BLaER1 treated with 17β-estradiol and CSF1 and Interleukin-3, amounts not matched to agents 10 nM and 100 nM (cell line): ENCODE data around the gene DNAJC5.

ENCODE experiments used
- H3K27ac ChIP-seq, 11 experiments: shearing (Covaris generic); formaldehyde crosslinking; 2 replicates each; pipeline ENCODE4 v1.8.1; 2022
- H3K27me3 ChIP-seq, 11 experiments: shearing (Covaris generic); formaldehyde crosslinking; 2 replicates each; pipeline ENCODE4 v1.8.1; 2022
- H3K36me3 ChIP-seq, 11 experiments: shearing (Covaris generic); formaldehyde crosslinking; 2 replicates each; pipeline ENCODE4 v1.8.1; 2022
- H3K4me1 ChIP-seq, 10 experiments: shearing (Covaris generic); formaldehyde crosslinking; 2 replicates each; pipeline ENCODE4 v1.8.1; 2022
- H3K4me2 ChIP-seq, 11 experiments: shearing (Covaris generic); formaldehyde crosslinking; 2 replicates each; pipeline ENCODE4 v1.8.1; 2022
- H3K4me3 ChIP-seq, 10 experiments: shearing (Covaris generic); formaldehyde crosslinking; 2 replicates each; pipeline ENCODE4 v1.8.1; 2022
- H3K9ac ChIP-seq, 11 experiments: shearing (Covaris generic); formaldehyde crosslinking; 2 replicates each; pipeline ENCODE4 v1.8.1; 2022
- H3K9me3 ChIP-seq, 11 experiments: shearing (Covaris generic); formaldehyde crosslinking; replicated peaks in 1 of 11; 2 replicates each; pipeline ENCODE4 v1.8.1; 2022
- H4K20me1 ChIP-seq, 11 experiments: shearing (Covaris generic); formaldehyde crosslinking; 2 replicates each; pipeline ENCODE4 v1.8.1; 2022
- Cebpa-rat ChIP-seq, 11 experiments: shearing (Covaris generic); IDR thresholded peaks; 2 replicates each; pipeline ENCODE4 v1.8.1; 2022

The DNAJC5 gene

GRCh38 chr20:63945031-63945658, 50.2 kb downstream of the DNAJC5 start:
- TF ChIP-seq Cebpa-rat (IDR thresholded peaks at IDR 0.05), result no peak
- Histone ChIP-seq H3K36me3 (peaks cover 48 to 60% (median 55%) of the 10 kb centered on the region in 11 experiments), H3K9me3 (no peaks in the 10 kb centered on the region), H3K27me3 (no peaks in the 10 kb centered on the region), H4K20me1 (peaks cover 93 to 96% (median 95%) of the 10 kb centered on the region in 11 experiments), H3K9ac (peak overlapping the region in 2 of 11 experiments; percentile 18 to 44; a peak in 2 of 22 replicates), H3K4me3 (no peak overlapping the region), H3K4me1 (peaks cover 62 to 71% (median 66%) of the 10 kb centered on the region in 10 experiments), H3K4me2 (no peak overlapping the region), H3K27ac (no peak overlapping the region)

- Histone ChIP-seq H3K27ac (no peak overlapping the region), H3K9me3 (no peaks in the 10 kb centered on the region), H4K20me1 (peaks cover 93 to 96% (median 95%) of the 10 kb centered on the region in 11 experiments), H3K4me1 (peaks cover 62 to 71% (median 66%) of the 10 kb centered on the region in 10 experiments), H3K4me2 (no peak overlapping the region; a peak in 1 of 22 replicates), H3K4me3 (no peak overlapping the region), H3K27me3 (no peaks in the 10 kb centered on the region), H3K36me3 (peaks cover 37 to 54% (median 44%) of the 10 kb centered on the region in 11 experiments), H3K9ac (no peak overlapping the region)
- no peak for TF ChIP-seq Cebpa-rat (IDR thresholded peaks at IDR 0.05)
These were observed 51.3 kb downstream of the DNAJC5 start for GRCh38 chr20:63945921-63946920.

GRCh38 chr20:63946986-63947637, 52.2 kb downstream of the DNAJC5 start:
- TF ChIP-seq Cebpa-rat (IDR thresholded peaks at IDR 0.05), result no peak
- Histone ChIP-seq H3K4me2 (peak overlapping the region; percentile 92 to 99 (median 97)), H3K27me3 (no peaks in the 10 kb centered on the region), H3K9me3 (no peaks in the 10 kb centered on the region), H3K4me1 (peaks cover 67 to 75% (median 70%) of the 10 kb centered on the region in 10 experiments), H3K9ac (peak overlapping the region in 10 of 11 experiments; percentile 20 to 72 (median 46); a peak in 16 of 22 replicates), H3K36me3 (peaks cover 37 to 53% (median 44%) of the 10 kb centered on the region in 11 experiments), H4K20me1 (peaks cover 99 to 100% (median 99%) of the 10 kb centered on the region in 11 experiments), H3K4me3 (peak overlapping the region in 3 of 10 experiments; percentile 8 to 52 (median 47); a peak in 3 of 20 replicates), H3K27ac (peak overlapping the region in 3 of 11 experiments; percentile 26 to 40 (median 36); a peak in 3 of 22 replicates)

DNA sequence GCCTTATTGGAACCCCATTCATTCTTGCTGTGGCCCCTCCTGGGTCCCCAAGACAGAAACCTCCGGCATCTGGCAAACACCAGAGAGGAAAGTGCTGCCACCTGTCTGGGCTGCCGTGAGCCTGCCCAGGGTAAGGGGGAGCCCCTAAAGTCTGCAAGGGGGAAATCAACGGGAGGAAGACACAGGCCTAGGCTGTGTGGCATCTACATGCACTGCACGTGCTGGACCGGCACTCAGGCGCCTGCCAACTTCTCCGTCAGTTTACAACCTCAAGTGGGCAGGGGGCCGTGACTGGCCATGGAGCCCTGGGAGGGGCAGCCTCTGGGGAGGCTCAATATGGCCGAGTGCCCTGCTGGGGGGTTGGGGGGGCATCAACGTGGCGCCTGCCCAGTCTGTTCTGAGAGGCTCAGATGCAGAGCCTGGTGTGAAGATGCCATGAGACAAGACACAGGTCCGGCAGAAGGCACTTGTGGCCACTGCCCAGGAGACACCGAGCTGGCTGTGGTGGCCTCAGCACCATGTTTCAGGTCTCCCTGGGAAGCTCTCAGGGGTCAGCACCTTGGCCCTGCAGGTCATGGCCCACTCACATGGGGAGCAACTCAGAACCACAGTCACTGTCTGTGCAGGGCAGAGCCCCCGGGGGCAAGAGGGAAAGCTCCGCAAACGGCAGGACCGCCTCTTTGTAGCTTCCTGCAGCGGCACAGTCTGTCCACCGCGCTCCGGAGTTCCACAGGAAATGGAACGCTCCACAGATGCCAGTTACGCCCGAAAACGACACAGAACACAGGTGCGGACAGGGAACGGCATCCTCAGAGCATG, 52.9 kb downstream of the DNAJC5 start:
- H3K9ac ChIP-seq, result peak overlapping the region in 10 of 11 experiments; percentile 20 to 72 (median 46); a peak in 17 of 22 replicates
- H3K4me1 ChIP-seq, result peaks cover 67 to 75% (median 71%) of the 10 kb centered on the region in 10 experiments
- peak overlapping the region in 8 of 10 experiments; percentile 8 to 57 (median 39); a peak in 13 of 20 replicates for H3K4me3 ChIP-seq
- no peak for TF ChIP-seq Cebpa-rat (IDR thresholded peaks at IDR 0.05)
- no peaks in the 10 kb centered on the region for H3K27me3 ChIP-seq
- H3K36me3 ChIP-seq, result peaks cover 35 to 47% (median 39%) of the 10 kb centered on the region in 11 experiments
- no peaks in the 10 kb centered on the region for H3K9me3 ChIP-seq
- H3K4me2 ChIP-seq, result peak overlapping the region; percentile 92 to 99 (median 97)
- H4K20me1 ChIP-seq, result peaks cover 99 to 100% (median 100%) of the 10 kb centered on the region in 11 experiments
- H3K27ac ChIP-seq, result peak overlapping the region in 6 of 11 experiments; percentile 17 to 40 (median 33); a peak in 7 of 22 replicates

GRCh38 chr20:63950701-63951397, 55.9 kb downstream of the DNAJC5 start:
- peak overlapping the region; percentile 40 to 95 (median 63); a peak in 21 of 22 replicates for H3K9ac ChIP-seq
- peaks cover 93 to 100% (median 98%) of the 10 kb centered on the region in 11 experiments for H4K20me1 ChIP-seq
- peaks cover 6 to 17% (median 9%) of the 10 kb centered on the region in 11 experiments for H3K36me3 ChIP-seq
- H3K9me3 ChIP-seq, result no peaks in the 10 kb centered on the region
- peaks cover 83 to 92% (median 86%) of the 10 kb centered on the region in 10 experiments for H3K4me1 ChIP-seq
- no peaks in the 10 kb centered on the region for H3K27me3 ChIP-seq
- no peak for TF ChIP-seq Cebpa-rat (IDR thresholded peaks at IDR 0.05)
- peak overlapping the region; percentile 92 to 99 (median 97) for H3K4me2 ChIP-seq
- peak overlapping the region in 9 of 11 experiments; percentile 11 to 74 (median 58); a peak in 17 of 22 replicates for H3K27ac ChIP-seq
- H3K4me3 ChIP-seq, result peak overlapping the region in 8 of 10 experiments; percentile 29 to 55 (median 44); a peak in 16 of 20 replicates

DNA sequence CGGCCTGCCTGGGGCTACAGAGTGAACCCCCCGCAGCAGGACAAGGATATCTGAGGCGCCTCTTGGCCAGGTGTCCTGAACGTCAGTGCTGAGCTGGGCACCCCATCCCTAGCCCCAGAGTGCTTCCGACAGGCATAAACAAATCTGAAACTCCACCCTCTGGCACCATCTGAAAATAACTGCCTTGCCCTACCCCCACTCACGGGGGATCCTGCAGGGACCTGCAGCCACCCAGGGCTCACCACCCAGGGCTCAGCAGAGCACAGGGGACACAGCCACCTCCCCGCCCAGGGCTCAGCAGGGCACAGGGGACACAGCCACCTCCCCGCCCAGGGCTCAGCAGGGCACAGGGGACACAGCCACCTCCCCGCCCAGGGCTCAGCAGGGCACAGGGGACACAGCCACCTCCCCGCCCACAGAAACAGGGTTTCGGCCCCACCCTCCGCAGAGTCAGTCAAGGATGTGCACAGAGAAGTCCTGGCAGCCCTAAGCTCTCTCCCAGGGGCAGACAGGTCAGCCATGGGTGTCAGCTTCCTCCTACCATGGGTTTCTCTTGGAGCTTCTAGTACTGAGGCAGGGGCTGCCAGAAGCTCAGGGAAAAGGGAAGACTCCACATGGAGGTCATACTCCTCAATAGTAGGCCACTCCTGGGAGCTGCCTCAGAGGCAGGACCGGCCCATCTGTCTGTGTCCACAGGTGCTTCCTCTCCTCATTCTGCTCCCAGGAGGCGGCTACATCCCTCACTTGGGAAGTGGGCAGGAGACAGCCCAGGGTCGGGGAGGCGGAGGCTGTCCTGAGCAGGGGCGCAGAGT, 56.7 kb downstream of the DNAJC5 start:
- Histone ChIP-seq H3K9ac (peak overlapping the region; percentile 40 to 95 (median 63)), H3K9me3 (no peaks in the 10 kb centered on the region)

More for the DNA sequence above, 56.7 kb downstream of the DNAJC5 start:
- Histone ChIP-seq H3K27me3 (no peaks in the 10 kb centered on the region), H4K20me1 (peaks cover 85 to 94% (median 91%) of the 10 kb centered on the region in 11 experiments), H3K4me3 (peak overlapping the region in 8 of 10 experiments; percentile 29 to 55 (median 44); a peak in 16 of 20 replicates), H3K4me1 (peaks cover 83 to 90% (median 86%) of the 10 kb centered on the region in 10 experiments), H3K27ac (peak overlapping the region in 8 of 11 experiments; percentile 41 to 74 (median 62); a peak in 16 of 22 replicates), H3K4me2 (peak overlapping the region; percentile 92 to 99 (median 97)), H3K36me3 (peaks cover 0 to 10% (median 1%) of the 10 kb centered on the region in 11 experiments; a peak in 9 of 22 replicates)
- no peak for TF ChIP-seq Cebpa-rat (IDR thresholded peaks at IDR 0.05)
